ENCODE measurements around the gene HLA-DRB1. TPM values are rescaled to one million over a fixed set of nuclear protein-coding genes. Genes with fewer than 3 reads are reported as not detected.

The HLA-DRB1 gene
- total RNA-seq, 2 donors from 2014 or later = 9.9 to 14.6 TPM

GRCh38 chr6:32603888-32604287, 14.2 kb upstream of the HLA-DRB1 start:
- Histone ChIP-seq H3K4me3 (ENCODE audit: low read length) (no peak overlapping the region), H3K4me1 (ENCODE audit: control insufficient read depth, insufficient read depth, low read length) (no peaks in the 10 kb centered on the region), H3K36me3 (ENCODE audit: control insufficient read depth, insufficient read depth, low read length) (no peaks in the 10 kb centered on the region), H3K9me3 (ENCODE audit: control insufficient read depth, low read length) (peaks cover 8% of the 10 kb centered on the region), H3K9ac (ENCODE audit: extremely low read depth, low read length, poor library complexity, severe bottlenecking) (no peak overlapping the region), H3K27ac (ENCODE audit: low read depth, low read length) (no peak overlapping the region), H3K27me3 (ENCODE audit: control insufficient read depth, insufficient read depth, low read length, poor library complexity, severe bottlenecking) (no peaks in the 10 kb centered on the region)
- peaks cover 16% of the 10 kb centered on the region for H3K9me3 Mint-ChIP-seq
- H3K4me1 Mint-ChIP-seq = no peaks in the 10 kb centered on the region
- H3K27me3 Mint-ChIP-seq (ENCODE audit: insufficient read depth) = peaks cover 7% of the 10 kb centered on the region
- H3K36me3 Mint-ChIP-seq (ENCODE audit: low read depth) = no peaks in the 10 kb centered on the region
- no peak for DNase-seq
- WGBS, 2 experiments (ENCODE audit: insufficient coverage in 1 of 2, insufficient read length in 1 of 2) = 38 to 51% methylated on average over 3 of the region's 3 CpGs
- H3K27ac Mint-ChIP-seq = no peak overlapping the region
- TF ChIP-seq CTCF (conservative IDR thresholded peaks at IDR 0.05) = no peak
- no peak overlapping the region for H3K4me3 Mint-ChIP-seq

GRCh38 chr6:32603222-32603621, 13.6 kb upstream of the HLA-DRB1 start:
- Histone ChIP-seq H3K27me3 (ENCODE audit: control insufficient read depth, insufficient read depth, low read length, poor library complexity, severe bottlenecking) (no peaks in the 10 kb centered on the region), H3K4me1 (ENCODE audit: control insufficient read depth, insufficient read depth, low read length) (no peaks in the 10 kb centered on the region), H3K4me3 (ENCODE audit: low read length) (no peak overlapping the region), H3K36me3 (ENCODE audit: control insufficient read depth, insufficient read depth, low read length) (no peaks in the 10 kb centered on the region), H3K9ac (ENCODE audit: extremely low read depth, low read length, poor library complexity, severe bottlenecking) (no peak overlapping the region), H3K27ac (ENCODE audit: low read depth, low read length) (no peak overlapping the region), H3K9me3 (ENCODE audit: control insufficient read depth, low read length) (peaks cover 14% of the 10 kb centered on the region)
- Mint-ChIP-seq H3K27ac (no peak overlapping the region), H3K36me3 (ENCODE audit: low read depth) (no peaks in the 10 kb centered on the region), H3K4me3 (no peak overlapping the region), H3K4me1 (no peaks in the 10 kb centered on the region), H3K27me3 (ENCODE audit: insufficient read depth) (peaks cover 7% of the 10 kb centered on the region), H3K9me3 (peaks cover 21% of the 10 kb centered on the region)
- no peak for TF ChIP-seq CTCF (conservative IDR thresholded peaks at IDR 0.05)
- DNase-seq = no peak
- 60 to 85% methylated on average over 2 to 5 of the region's 5 CpGs for WGBS, 2 experiments (ENCODE audit: insufficient coverage in 1 of 2, insufficient read length in 1 of 2)

- H3K36me3 Mint-ChIP-seq (ENCODE audit: low read depth) = no peaks in the 10 kb centered on the region
- H3K27me3 ChIP-seq (ENCODE audit: control insufficient read depth, insufficient read depth, low read length, poor library complexity, severe bottlenecking) = no peaks in the 10 kb centered on the region
- H3K9me3 Mint-ChIP-seq = peaks cover 21% of the 10 kb centered on the region
These were observed 12.7 kb upstream of the HLA-DRB1 start for GRCh38 chr6:32602383-32602782.

More at GRCh38 chr6:32602383-32602782, 12.7 kb upstream of the HLA-DRB1 start:
- Mint-ChIP-seq H3K4me3 (no peak overlapping the region), H3K27me3 (ENCODE audit: insufficient read depth) (peaks cover 5% of the 10 kb centered on the region), H3K27ac (no peak overlapping the region), H3K4me1 (no peaks in the 10 kb centered on the region)
- H3K36me3 ChIP-seq (ENCODE audit: control insufficient read depth, insufficient read depth, low read length) = no peaks in the 10 kb centered on the region
- H3K9me3 ChIP-seq (ENCODE audit: control insufficient read depth, low read length) = peaks cover 18% of the 10 kb centered on the region
- WGBS, 2 experiments (ENCODE audit: insufficient coverage in 1 of 2, insufficient read length in 1 of 2) = 70 to 72% methylated on average over 3 of the region's 3 CpGs
- H3K9ac ChIP-seq (ENCODE audit: extremely low read depth, low read length, poor library complexity, severe bottlenecking) = no peak overlapping the region
- no peak for TF ChIP-seq CTCF (conservative IDR thresholded peaks at IDR 0.05)
- no peak for DNase-seq
- H3K4me3 ChIP-seq (ENCODE audit: low read length) = no peak overlapping the region
- H3K4me1 ChIP-seq (ENCODE audit: control insufficient read depth, insufficient read depth, low read length) = no peaks in the 10 kb centered on the region
- no peak overlapping the region for H3K27ac ChIP-seq (ENCODE audit: low read depth, low read length)
